Breast epithelium (tissue), 4 donors: ENCODE results near the gene NR5A2. TPM values are rescaled to one million over a fixed set of nuclear protein-coding genes. Genes with fewer than 3 reads are reported as not detected.

Experiments used
- DNase-seq, 2 donors: peaks; one replicate each; pipeline ENCODE4 v3.0.0-alpha.2; 2019; ENCODE audit warnings: low spot score in 2 of 2
- H3K27ac ChIP-seq, 2 donors: fragments of 200-600 bp; sonication (generic) in 1 of 2; one replicate each; pipeline ENCODE4 v1.5.1; 2016 to 2019; ENCODE audit warnings: mild to moderate bottlenecking in 1 of 2
- H3K27me3 ChIP-seq, 2 donors: fragments of 200-600 bp; sonication (generic) in 1 of 2; one replicate each; pipeline versions ENCODE4 v1.5.1 to v1.6.0; 2017 to 2019; ENCODE audit warnings: control low read depth in 1 of 2, mild to moderate bottlenecking in 1 of 2
- H3K36me3 ChIP-seq: fragments of 200-600 bp; one replicate; pipeline ENCODE4 v1.5.1; 2019
- H3K4me1 ChIP-seq, 2 donors: fragments of 200-600 bp; sonication (generic); one replicate each; pipeline ENCODE4 v1.5.1; 2016 to 2019; ENCODE audit warnings: control low read depth in 1 of 2
- H3K4me3 ChIP-seq, 3 donors: fragments of 200-600 bp; sonication (generic); 1 replicate in 2 of 3; 2 replicates in 1 of 3; pipeline ENCODE4 v1.5.1; 2016 to 2019; ENCODE audit warnings: mild to moderate bottlenecking in 3 of 3, moderate library complexity in 2 of 3
- H3K9me3 ChIP-seq, 2 donors: fragments of 200-600 bp; sonication (generic) in 1 of 2; one replicate each; pipeline ENCODE4 v1.5.1; 2016 to 2019; ENCODE audit warnings: control low read depth in 1 of 2
- CTCF ChIP-seq, 3 donors: fragments of 450-650 bp; IDR thresholded peaks; one replicate each; pipeline ENCODE4 v1.5.1; 2016 to 2017; ENCODE audit warnings: antibody characterized with exemption in 3 of 3, mild to moderate bottlenecking in 3 of 3, moderate library complexity in 3 of 3
- POLR2A ChIP-seq: fragments of 450-650 bp; IDR thresholded peaks from one replicate; pipeline ENCODE4 v1.6.1; 2016; ENCODE audit warnings: antibody characterized with exemption, mild to moderate bottlenecking, moderate library complexity
- POLR2AphosphoS5 ChIP-seq, 3 donors: sonication (generic); formaldehyde crosslinking; IDR thresholded peaks; one replicate each; pipeline ENCODE4 v1.6.1; 2017; ENCODE audit warnings: antibody characterized with exemption in 3 of 3
- intact Hi-C: fragments of 100-400 bp; cut with DNase I; formaldehyde crosslinking; loops from one replicate; pipeline ENCODE4 v1.15.1; 2023; ENCODE audit warnings: low total_unique reads
- total RNA-seq, 3 donors: library from RNA; depleted of rRNA; stranded (reverse); fragments of >200 nt; gene quantifications; one replicate each; pipeline ENCODE4 v1.1.0, GENCODE V29; 2016

Gene NR5A2
- total RNA-seq, 3 donors from 2014 or later, result 4.1 to 5.6 (median 4.9) TPM

GRCh38 chr1:200072636-200073285 is 45.3 kb downstream of the NR5A2 start:
- intact Hi-C loops, result no loop called here
- TF ChIP-seq POLR2AphosphoS5 (IDR thresholded peaks at IDR 0.05) (no peak), POLR2A (no peak), CTCF (IDR thresholded peaks at IDR 0.05) (no peak)
- H3K4me3 ChIP-seq, result no peak overlapping the region
- H3K9me3 ChIP-seq, result no peaks in the 10 kb centered on the region
- no peaks in the 10 kb centered on the region for H3K36me3 ChIP-seq
- DNase-seq, result no peak
- no peaks in the 10 kb centered on the region for H3K4me1 ChIP-seq
- H3K27ac ChIP-seq, result no peak overlapping the region
- H3K27me3 ChIP-seq, result peaks cover 0 to 8% of the 10 kb centered on the region in 2 donors

GRCh38 chr1:200073286-200073637 is 45.8 kb downstream of the NR5A2 start:
- Histone ChIP-seq H3K9me3 (no peaks in the 10 kb centered on the region), H3K4me3 (no peak overlapping the region), H3K36me3 (no peaks in the 10 kb centered on the region), H3K27ac (no peak overlapping the region), H3K4me1 (no peaks in the 10 kb centered on the region), H3K27me3 (peaks cover 0 to 8% of the 10 kb centered on the region in 2 donors)
- no peak for TF ChIP-seq POLR2A
- TF ChIP-seq POLR2AphosphoS5 (IDR thresholded peaks at IDR 0.05), result no peak
- TF ChIP-seq CTCF (IDR thresholded peaks at IDR 0.05), result no peak
- no peak for DNase-seq
- intact Hi-C loops, result no loop called here

- H3K4me3 ChIP-seq, result no peak overlapping the region
- intact Hi-C loops, result no loop called here
- H3K9me3 ChIP-seq, result no peaks in the 10 kb centered on the region
- H3K36me3 ChIP-seq, result no peaks in the 10 kb centered on the region
- no peak for TF ChIP-seq POLR2A
- no peak for TF ChIP-seq POLR2AphosphoS5 (IDR thresholded peaks at IDR 0.05)
- no peak for TF ChIP-seq CTCF (IDR thresholded peaks at IDR 0.05)
- H3K27ac ChIP-seq, result no peak overlapping the region
- DNase-seq, result no peak
- H3K27me3 ChIP-seq, result peaks cover 0 to 5% of the 10 kb centered on the region in 2 donors
- no peaks in the 10 kb centered on the region for H3K4me1 ChIP-seq
Observed at GRCh38 chr1:200075522-200075921, 48.0 kb downstream of the NR5A2 start.

- TF ChIP-seq POLR2A (no peak), CTCF (IDR thresholded peaks at IDR 0.05) (no peak), POLR2AphosphoS5 (IDR thresholded peaks at IDR 0.05) (peak in 2 of 3 donors; percentile 20 to 72)
- H3K4me1 ChIP-seq, result no peaks in the 10 kb centered on the region
- no peak overlapping the region for H3K27ac ChIP-seq
- H3K9me3 ChIP-seq, result no peaks in the 10 kb centered on the region
- H3K4me3 ChIP-seq, result no peak overlapping the region
- intact Hi-C loops, result no loop called here
- no peak for DNase-seq
- no peaks in the 10 kb centered on the region for H3K36me3 ChIP-seq
- H3K27me3 ChIP-seq, result peaks cover 0 to 5% of the 10 kb centered on the region in 2 donors
Observed at GRCh38 chr1:200075938-200076546, 48.5 kb downstream of the NR5A2 start.

GRCh38 chr1:200079232-200079940 is 51.9 kb downstream of the NR5A2 start:
- intact Hi-C loops, result no loop called here
- H3K9me3 ChIP-seq, result no peaks in the 10 kb centered on the region
- no peaks in the 10 kb centered on the region for H3K36me3 ChIP-seq
- TF ChIP-seq POLR2A (no peak), CTCF (IDR thresholded peaks at IDR 0.05) (no peak), POLR2AphosphoS5 (IDR thresholded peaks at IDR 0.05) (no peak)
- H3K4me1 ChIP-seq, result no peaks in the 10 kb centered on the region
- no peak for DNase-seq
- H3K27ac ChIP-seq, result no peak overlapping the region
- H3K27me3 ChIP-seq, result no peaks in the 10 kb centered on the region
- no peak overlapping the region for H3K4me3 ChIP-seq
